Smooth muscle cell (in vitro differentiated cells): Measurements from ENCODE around the gene MROH2A. TPM values are rescaled to one million over a fixed set of nuclear protein-coding genes. Genes with fewer than 3 reads are reported as not detected.

ENCODE experiments used
- DNase-seq: peaks from one replicate; lab custom pipeline; 2025; ENCODE audit not compliant: unreplicated experiment; lab: John Stamatoyannopoulos, UW
- H2AFZ ChIP-seq: fragments of 200-600 bp; sonication (generic); 2 replicates; pipeline ENCODE4 v1.6.0; 2016; ENCODE audit warnings: antibody characterized with exemption, low read depth, mild to moderate bottlenecking
- H3F3A ChIP-seq: fragments of 200-600 bp; sonication (generic); 2 replicates; pipeline ENCODE4 v1.6.0; 2017; ENCODE audit warnings: antibody characterized with exemption, low read depth
- H3K27ac ChIP-seq: fragments of 200-600 bp; sonication (generic); 2 replicates; pipeline ENCODE4 v1.5.1; 2016; ENCODE audit warnings: low read depth, mild to moderate bottlenecking
- H3K27me3 ChIP-seq: fragments of 200-600 bp; sonication (generic); 2 replicates; pipeline ENCODE4 v1.6.1; 2016; ENCODE audit warnings: low read depth, mild to moderate bottlenecking
- H3K36me3 ChIP-seq: fragments of 200-600 bp; sonication (generic); 2 replicates; pipeline ENCODE4 v1.5.1; 2016; ENCODE audit warnings: low read depth
- H3K4me1 ChIP-seq: fragments of 200-600 bp; sonication (generic); 2 replicates; pipeline ENCODE4 v1.5.1; 2016; ENCODE audit warnings: low read depth
- H3K4me2 ChIP-seq: fragments of 200-600 bp; sonication (generic); 2 replicates; pipeline ENCODE4 v1.6.0; 2016; ENCODE audit warnings: mild to moderate bottlenecking
- H3K4me3 ChIP-seq: fragments of 200-600 bp; sonication (generic); 2 replicates; pipeline ENCODE4 v1.5.1; 2016; ENCODE audit warnings: mild to moderate bottlenecking
- H3K79me2 ChIP-seq: fragments of 200-600 bp; sonication (generic); 2 replicates; pipeline ENCODE4 v1.6.0; 2016; ENCODE audit warnings: low read depth, mild to moderate bottlenecking
- H3K9ac ChIP-seq: fragments of 200-600 bp; sonication (generic); 2 replicates; pipeline ENCODE4 v1.6.0; 2016; ENCODE audit warnings: low read depth
- H3K9me3 ChIP-seq: fragments of 200-600 bp; sonication (generic); replicated peaks from 2 replicates; pipeline ENCODE4 v1.5.1; 2016; ENCODE audit warnings: low read depth
- H4K20me1 ChIP-seq: fragments of 200-600 bp; sonication (generic); 2 replicates; pipeline ENCODE4 v1.6.0; 2016; ENCODE audit warnings: low read depth
- CTCF ChIP-seq: fragments of 200-600 bp; sonication (generic); IDR thresholded peaks from 2 replicates; pipeline ENCODE4 v1.5.1; 2017; ENCODE audit warnings: borderline replicate concordance, mild to moderate bottlenecking, antibody characterized with exemption; ENCODE audit not compliant: insufficient read depth, poor library complexity, severe bottlenecking
- WGBS: methylation state at CpG from one replicate; pipeline ENCODE4 v1.1.7; 2016; ENCODE audit warnings: low lambda C conversion rate; 5-methylcytosine and 5-hydroxymethylcytosine counted together
- polyA plus RNA-seq: library from polyadenylated mRNA; unstranded; fragments of >200 nt; fragmentation: Nextera tagmentation; extraction: Ambion mirVana; gene quantifications from 2 replicates; pipeline ENCODE4 v1.2.1, GENCODE V29; 2016
- total RNA-seq: library from RNA; depleted of rRNA; stranded (reverse); fragments of >200 nt; gene quantifications from 2 replicates; pipeline ENCODE4 v1.2.3, GENCODE V29; 2014

Gene MROH2A
- total and polyA plus RNA-seq, 2 experiments from 2014 or later: not detected

- Histone ChIP-seq H3K27me3 (no peaks in the 10 kb centered on the region), H3F3A (no peaks in the 10 kb centered on the region), H3K4me3 (no peak overlapping the region), H3K9ac (no peak overlapping the region), H3K9me3 (no peaks in the 10 kb centered on the region), H2AFZ (no peak overlapping the region), H3K4me2 (no peak overlapping the region), H3K4me1 (peaks cover 17% of the 10 kb centered on the region), H3K27ac (no peak overlapping the region), H3K36me3 (no peaks in the 10 kb centered on the region), H4K20me1 (no peaks in the 10 kb centered on the region), H3K79me2 (peaks cover 42% of the 10 kb centered on the region)
- TF ChIP-seq CTCF: no peak
- 95% methylated on average over 13 of the region's 13 CpGs for WGBS
- no peak for DNase-seq
Observed at GRCh38 chr2:233849607-233850271, 71.6 kb downstream of the MROH2A start.

DNA sequence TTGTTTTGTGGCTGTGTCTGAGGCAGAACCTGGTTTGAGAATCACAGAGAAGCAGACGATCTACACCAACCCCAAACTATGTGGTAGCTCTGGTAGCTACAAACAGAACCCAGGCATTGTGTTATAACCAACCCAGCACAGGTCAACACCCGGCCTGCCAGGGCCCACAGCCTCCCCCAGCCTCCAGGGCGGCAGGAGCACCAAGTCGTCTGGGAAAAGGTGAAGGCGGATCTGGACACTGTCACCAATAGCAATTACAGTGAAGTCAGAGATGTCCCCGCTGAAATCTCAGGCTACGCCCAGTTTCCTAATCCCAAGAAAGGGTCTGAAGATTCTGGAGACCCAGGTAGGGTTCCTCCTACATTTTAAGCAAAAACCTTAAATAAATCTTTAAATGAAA lies 72.6 kb downstream of the MROH2A start:
- 83% methylated on average over 7 of the region's 7 CpGs for WGBS
- H3K79me2 ChIP-seq: peaks cover 42% of the 10 kb centered on the region
- H3F3A ChIP-seq: no peaks in the 10 kb centered on the region
- H3K4me2 ChIP-seq: no peak overlapping the region
- no peaks in the 10 kb centered on the region for H3K9me3 ChIP-seq
- no peak overlapping the region for H3K4me3 ChIP-seq
- DNase-seq: no peak
- H3K9ac ChIP-seq: no peak overlapping the region
- no peaks in the 10 kb centered on the region for H3K36me3 ChIP-seq
- no peak overlapping the region for H3K27ac ChIP-seq
- H3K4me1 ChIP-seq: peaks cover 17% of the 10 kb centered on the region
- no peaks in the 10 kb centered on the region for H3K27me3 ChIP-seq
- no peak for TF ChIP-seq CTCF
- no peak overlapping the region for H2AFZ ChIP-seq
- no peaks in the 10 kb centered on the region for H4K20me1 ChIP-seq

DNA sequence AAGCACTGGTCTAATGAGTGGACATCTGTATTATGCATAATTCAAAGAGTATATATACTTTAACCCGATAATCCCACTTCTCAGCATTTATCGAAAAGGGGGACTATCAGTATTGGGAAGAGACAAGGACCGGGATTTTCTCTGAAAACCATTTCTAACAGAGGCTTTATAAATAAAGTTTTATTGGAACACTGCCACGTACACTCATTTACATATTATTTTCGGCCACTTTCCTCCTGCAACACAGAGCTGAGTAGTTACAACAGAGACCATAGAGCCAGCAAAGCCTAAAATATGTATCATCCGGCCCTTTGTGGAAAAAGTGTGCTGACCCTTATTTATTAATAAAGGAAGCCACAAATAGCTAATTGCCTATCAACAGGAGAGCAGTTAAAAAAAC lies 73.0 kb downstream of the MROH2A start:
- 97% methylated on average over 6 of the region's 6 CpGs for WGBS
- TF ChIP-seq CTCF: no peak

DNA sequence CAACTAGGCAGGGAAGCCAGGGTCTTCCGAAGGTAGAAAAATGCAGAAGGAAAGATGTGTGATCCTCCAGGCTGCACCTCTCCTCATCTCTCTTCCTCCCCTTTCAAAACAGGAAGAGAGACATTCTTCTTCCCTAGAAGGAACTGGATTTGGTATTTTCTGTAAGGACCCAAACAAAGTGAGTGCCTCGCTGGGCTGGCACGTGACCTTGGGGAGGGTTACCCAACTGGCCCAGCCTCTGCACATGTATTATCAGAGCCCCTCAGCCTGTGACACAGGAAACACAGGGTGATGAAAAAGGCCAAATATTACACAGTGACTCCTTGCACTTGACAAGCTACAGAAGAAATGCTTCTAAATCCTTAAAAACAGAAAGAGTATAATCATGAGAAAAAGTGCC lies 73.9 kb downstream of the MROH2A start:
- Histone ChIP-seq H3K79me2 (peaks cover 42% of the 10 kb centered on the region), H3K9ac (no peak overlapping the region), H3K4me2 (no peak overlapping the region), H4K20me1 (no peaks in the 10 kb centered on the region), H3K36me3 (no peaks in the 10 kb centered on the region), H3K4me1 (peaks cover 17% of the 10 kb centered on the region), H3K27me3 (no peaks in the 10 kb centered on the region), H2AFZ (no peak overlapping the region), H3F3A (no peaks in the 10 kb centered on the region), H3K9me3 (no peaks in the 10 kb centered on the region), H3K27ac (no peak overlapping the region), H3K4me3 (no peak overlapping the region)
- 84% methylated on average over 3 of the region's 3 CpGs for WGBS
- no peak for DNase-seq
- TF ChIP-seq CTCF: no peak

More for the DNA sequence above, 73.0 kb downstream of the MROH2A start:
- no peak overlapping the region for H2AFZ ChIP-seq
- no peak overlapping the region for H3K27ac ChIP-seq
- H3K9me3 ChIP-seq: no peaks in the 10 kb centered on the region
- H3K4me2 ChIP-seq: no peak overlapping the region
- peaks cover 17% of the 10 kb centered on the region for H3K4me1 ChIP-seq
- no peak overlapping the region for H3K9ac ChIP-seq
- H3K79me2 ChIP-seq: peaks cover 42% of the 10 kb centered on the region
- DNase-seq: no peak
- H3K4me3 ChIP-seq: no peak overlapping the region
- H3F3A ChIP-seq: no peaks in the 10 kb centered on the region
- H3K36me3 ChIP-seq: no peaks in the 10 kb centered on the region
- H3K27me3 ChIP-seq: no peaks in the 10 kb centered on the region
- H4K20me1 ChIP-seq: no peaks in the 10 kb centered on the region
